Measurements from ENCODE around the gene DDX11.
"Not testable (repeated sequence)": the region's sequence is repeated elsewhere in the genome, so short reads cannot be mapped to it uniquely, and the experiment has no call there.

Gene DDX11

DNA sequence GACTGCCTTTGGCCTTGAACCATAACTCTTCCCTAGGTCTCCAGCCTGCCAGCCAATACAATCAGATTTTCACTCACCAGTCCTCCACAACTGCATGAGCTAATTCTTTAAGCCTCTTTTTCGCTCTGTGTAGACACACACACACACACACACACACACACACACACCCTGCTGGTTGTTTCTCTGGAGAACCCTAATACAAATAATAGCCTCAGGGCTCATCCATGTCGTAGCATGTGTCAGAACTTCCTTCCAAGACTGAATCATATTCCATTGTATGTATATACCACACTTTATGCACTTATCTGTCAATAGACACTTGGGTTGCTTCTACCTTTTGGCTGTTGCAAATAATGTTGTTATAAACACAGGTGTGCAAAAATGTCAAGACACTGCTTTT is 6.0 kb upstream of the DDX11 start:
- not testable (repeated sequence) for DNase-seq (ENCODE audit: low read depth)

DNA sequence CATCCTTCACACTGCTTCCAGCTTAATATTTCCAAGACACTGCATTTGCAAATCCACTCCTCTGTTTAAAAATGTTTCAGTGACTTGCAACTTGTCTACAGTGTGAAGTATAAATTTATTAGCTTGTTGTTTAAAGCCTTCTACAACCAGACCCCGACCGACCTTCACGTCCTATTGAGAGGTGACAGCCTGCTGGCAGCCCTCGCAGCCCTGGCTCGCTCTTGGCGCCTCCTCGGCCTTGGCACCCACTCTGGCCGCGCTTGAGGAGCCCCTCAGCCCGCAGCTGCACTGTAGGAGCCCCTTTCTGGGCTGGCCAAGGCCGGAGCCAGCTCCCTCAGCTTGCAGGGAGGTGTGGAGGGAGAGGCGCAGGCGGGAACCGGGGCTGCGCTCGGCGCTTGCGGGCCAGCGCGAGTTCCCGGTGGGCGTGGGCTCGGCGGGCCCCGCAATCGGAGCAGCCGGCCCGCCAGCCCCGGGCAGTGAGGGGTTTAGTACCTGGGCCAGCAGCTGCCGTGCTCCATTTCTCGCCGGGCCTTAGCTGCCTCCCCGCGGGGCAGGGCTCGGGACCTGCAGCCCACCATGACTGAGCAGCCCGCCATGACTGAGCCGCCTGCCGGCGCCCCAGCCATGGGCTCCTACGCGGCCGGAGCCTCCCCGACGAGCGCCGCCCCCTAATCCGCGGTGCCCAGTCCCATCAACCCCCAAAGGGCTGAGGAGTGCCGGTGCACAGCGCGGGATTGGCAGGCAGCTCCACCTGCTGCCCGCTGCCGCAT is 2.5 kb upstream of the DDX11 start:
- not testable (repeated sequence) for DNase-seq (ENCODE audit: low read depth)

- not testable (repeated sequence) for DNase-seq (ENCODE audit: low read depth)
Observed at GRCh38 chr12:31072962-31073361, 698 bp upstream of the DDX11 start.

DNA sequence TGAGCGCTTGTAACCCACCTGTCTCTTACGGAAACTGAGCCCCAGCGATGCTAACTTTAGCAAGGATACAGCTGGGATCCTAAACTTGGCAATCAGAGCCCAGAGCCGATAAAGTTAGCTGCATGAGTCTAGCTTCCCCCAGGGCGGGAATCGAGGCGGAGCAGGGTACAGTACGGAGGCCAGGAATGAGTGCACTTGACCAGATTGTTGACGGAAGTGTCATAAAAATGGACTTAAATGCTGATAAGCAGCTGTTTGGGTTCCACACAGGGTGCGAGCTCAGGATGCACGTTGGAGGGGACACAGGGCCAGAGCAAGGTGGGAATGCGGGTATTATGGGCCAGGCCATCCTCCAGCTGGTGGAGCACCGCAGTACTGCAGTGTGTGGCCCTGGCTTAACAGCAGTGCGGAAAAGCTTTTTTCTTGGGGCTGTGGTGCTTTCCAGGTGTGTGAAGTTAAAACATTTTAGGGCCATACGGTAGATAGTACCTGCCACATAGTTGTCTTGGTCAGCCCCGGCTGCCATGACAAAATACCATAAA is 744 bp downstream of the DDX11 start:
- DNase-seq (ENCODE audit: low read depth): peak; percentile 2

DNA sequence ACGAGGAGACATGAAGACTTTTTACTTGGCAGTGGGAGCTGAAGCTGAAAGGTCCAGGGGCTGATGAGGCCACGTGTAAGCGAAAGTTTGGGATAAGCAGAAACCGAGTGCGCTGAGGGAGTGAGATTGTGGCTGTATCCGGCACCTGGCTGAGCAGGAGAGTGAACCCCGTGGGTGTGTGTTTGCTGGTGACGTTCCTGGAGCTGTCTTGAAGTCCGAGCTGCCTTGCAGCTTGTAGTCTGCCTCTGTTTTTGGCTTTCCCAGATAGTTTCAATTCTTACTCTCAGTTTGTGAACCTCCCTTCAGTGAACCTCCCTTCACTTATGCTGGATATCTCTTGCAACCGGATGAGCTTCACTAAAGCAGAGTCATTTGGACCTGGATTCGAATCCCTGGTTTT is 2.5 kb downstream of the DDX11 start:
- not testable (repeated sequence) for DNase-seq (ENCODE audit: low read depth)

GRCh38 chr12:31077095-31077494 is 3.4 kb downstream of the DDX11 start:
- peak; percentile 3 for DNase-seq (ENCODE audit: low read depth)

- not testable (repeated sequence) for DNase-seq (ENCODE audit: low read depth)
Observed at GRCh38 chr12:31077998-31078397, 4.3 kb downstream of the DDX11 start.

- DNase-seq (ENCODE audit: low read depth): peak; percentile 1
Observed at GRCh38 chr12:31079421-31079820, 5.8 kb downstream of the DDX11 start.

- not testable (repeated sequence) for DNase-seq (ENCODE audit: low read depth)
Observed at GRCh38 chr12:31080221-31080620, 6.6 kb downstream of the DDX11 start.

DNA sequence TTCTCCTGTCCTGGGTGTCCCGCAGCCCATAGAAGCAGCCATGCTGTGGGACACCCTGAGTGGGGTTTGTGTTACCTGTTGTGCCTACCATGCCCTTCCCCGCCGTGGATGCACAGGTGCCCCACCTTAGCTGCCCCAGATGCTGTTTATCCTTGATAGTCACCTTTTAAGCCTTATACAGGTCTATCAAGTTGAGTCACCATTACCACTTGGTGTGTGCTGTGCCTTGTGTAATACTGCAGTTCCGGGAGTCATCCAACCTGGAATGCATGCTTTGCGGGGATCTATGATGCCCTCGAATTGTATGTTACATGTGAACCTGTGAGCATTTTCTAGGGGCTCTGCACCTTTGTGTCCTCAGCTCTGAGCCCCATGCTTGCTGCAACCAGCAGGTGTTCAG is 7.6 kb downstream of the DDX11 start:
- DNase-seq (ENCODE audit: low read depth): not testable (repeated sequence)

DNA sequence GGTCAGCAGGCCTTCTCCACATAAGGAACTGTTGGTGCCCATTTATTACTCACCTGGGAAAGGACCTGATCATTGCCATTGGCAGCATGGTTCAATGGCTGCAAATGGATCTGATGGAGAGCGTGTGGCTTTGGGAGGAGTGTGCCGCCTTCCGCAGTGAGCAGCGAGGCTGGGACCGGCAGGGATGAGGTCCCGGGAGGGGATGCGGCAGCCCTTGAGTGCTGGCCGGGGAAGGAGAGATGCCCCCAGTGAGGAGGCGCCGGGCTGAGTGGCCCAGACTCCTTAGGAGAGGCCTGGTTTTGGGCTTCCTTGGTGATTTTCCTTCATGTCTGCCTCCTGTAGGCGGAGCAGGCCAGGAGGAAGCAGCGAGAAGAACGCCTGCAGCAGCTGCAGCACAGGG is 10.6 kb downstream of the DDX11 start:
- not testable (repeated sequence) for DNase-seq (ENCODE audit: low read depth)

GRCh38 chr12:31086032-31086431 is 12.4 kb downstream of the DDX11 start:
- DNase-seq (ENCODE audit: low read depth): not testable (repeated sequence)

DNA sequence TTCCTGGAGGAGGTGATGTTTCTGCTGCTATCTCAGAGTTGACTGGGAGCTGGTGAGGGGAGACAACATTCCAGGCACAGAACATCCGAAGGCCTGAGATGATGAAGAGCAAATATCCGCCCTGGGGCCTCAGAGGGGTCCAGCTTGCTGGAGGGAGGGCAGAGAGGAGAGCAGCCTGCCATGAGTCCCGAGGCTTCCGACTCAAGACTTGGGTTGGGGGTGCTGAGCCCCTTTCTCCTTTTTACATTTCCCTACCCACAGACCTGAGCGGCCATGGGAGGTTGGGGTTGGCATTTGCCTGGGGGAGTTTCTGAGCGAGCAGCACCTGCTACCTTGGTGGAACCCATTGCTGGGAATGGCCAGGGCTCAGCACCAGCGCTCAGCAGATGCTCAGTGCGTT is 13.8 kb downstream of the DDX11 start:
- not testable (repeated sequence) for DNase-seq (ENCODE audit: low read depth)

GRCh38 chr12:31087956-31088355 is 14.3 kb downstream of the DDX11 start:
- DNase-seq (ENCODE audit: low read depth): not testable (repeated sequence)

- DNase-seq (ENCODE audit: low read depth): no peak
Observed at GRCh38 chr12:31089072-31089471, 15.4 kb downstream of the DDX11 start.

DNA sequence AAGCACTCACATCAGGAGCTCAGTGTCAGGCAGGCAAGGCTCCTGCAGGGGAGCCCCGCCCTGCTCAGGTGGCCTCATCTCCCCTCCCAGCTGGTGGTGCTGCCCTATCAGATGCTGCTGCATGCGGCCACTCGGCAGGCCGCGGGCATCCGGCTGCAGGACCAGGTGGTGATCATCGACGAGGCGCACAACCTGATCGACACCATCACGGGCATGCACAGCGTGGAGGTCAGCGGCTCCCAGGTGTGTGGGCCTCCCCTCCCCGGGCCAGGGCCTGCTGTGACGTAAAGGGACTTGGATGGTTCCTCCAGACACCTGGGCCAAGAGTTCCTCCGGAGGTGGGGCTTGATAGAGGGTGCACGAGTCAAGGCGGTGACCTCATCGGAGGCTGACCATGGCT is 18.0 kb downstream of the DDX11 start:
- not testable (repeated sequence) for DNase-seq (ENCODE audit: low read depth)

- not testable (repeated sequence) for DNase-seq (ENCODE audit: low read depth)
Observed at GRCh38 chr12:31092718-31093117, 19.1 kb downstream of the DDX11 start.

GRCh38 chr12:31095080-31095860 is 21.6 kb downstream of the DDX11 start:
- DNase-seq (ENCODE audit: low read depth): not testable (repeated sequence)

- not testable (repeated sequence) for DNase-seq (ENCODE audit: low read depth)
Observed at GRCh38 chr12:31096251-31097065, 22.8 kb downstream of the DDX11 start.

GRCh38 chr12:31097819-31098218 is 24.2 kb downstream of the DDX11 start:
- not testable (repeated sequence) for DNase-seq (ENCODE audit: low read depth)

- DNase-seq (ENCODE audit: low read depth): not testable (repeated sequence)
Observed at GRCh38 chr12:31098363-31098762, 24.7 kb downstream of the DDX11 start.

DNA sequence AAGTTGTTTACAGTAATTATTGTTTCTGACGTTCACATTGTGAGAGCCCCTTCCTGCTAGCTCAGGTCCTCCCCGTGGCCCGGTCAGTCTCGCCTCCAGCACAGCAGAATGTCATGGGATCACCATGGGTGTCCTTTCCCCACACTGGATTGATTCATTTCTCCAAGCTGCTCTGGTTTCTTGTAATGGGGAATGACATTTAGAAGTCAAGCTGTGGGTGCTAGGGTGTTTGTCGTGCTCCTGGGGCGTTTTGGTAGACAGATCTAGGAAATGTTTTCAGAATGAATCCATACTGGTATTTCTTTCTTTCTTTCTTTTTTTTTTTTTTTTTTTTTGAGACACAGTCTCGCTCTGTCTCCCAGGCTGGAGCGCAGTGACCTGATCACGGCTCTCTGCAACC is 25.1 kb downstream of the DDX11 start:
- DNase-seq (ENCODE audit: low read depth): not testable (repeated sequence)
